ENCODE data around the gene MYOCOS. TPM values are rescaled to one million over a fixed set of nuclear protein-coding genes. Genes with fewer than 3 reads are reported as not detected.
A peak's percentile ranks its signal among the peaks of the same experiment; 100 is the strongest.

The MYOCOS gene
- total RNA-seq = 0.27 and 0.29 TPM in 2 replicates

- DNase-seq (no peak), ATAC-seq (ENCODE audit: low read depth) (no peak)
- TF ChIP-seq CTCF (IDR thresholded peaks at IDR 0.05) = no peak
- no peaks in the 10 kb centered on the region for H3K36me3 Mint-ChIP-seq (ENCODE audit: low read depth)
- CTCF ChIA-PET = no interaction called here
- no peak within 1 kb of the TSS for H3K4me3 Mint-ChIP-seq
- H3K27me3 Mint-ChIP-seq = peaks cover 1% of the 10 kb centered on the region
- intact Hi-C loops (cut with micrococcal nuclease) = no loop called here
- no peaks in the 10 kb centered on the region for H3K9me3 Mint-ChIP-seq
- no peak within 1 kb of the TSS for H3K27ac Mint-ChIP-seq
- POLR2A ChIA-PET = no interaction called here
- no peaks in the 10 kb centered on the region for H3K4me1 Mint-ChIP-seq
These were observed at the start of gene MYOCOS for GRCh38 chr1:171622152-171622462. Gene MYOCOS (plus strand): TSS chr1:171622243. CDS start chr1:171623884, 1,641 bp downstream.

GRCh38 chr1:171576144-171576543, 45.9 kb upstream of the MYOCOS start:
- H3K36me3 Mint-ChIP-seq (ENCODE audit: low read depth) = peaks cover 84% of the 10 kb centered on the region
- ATAC-seq (ENCODE audit: low read depth) = no peak
- no peaks in the 10 kb centered on the region for H3K9me3 Mint-ChIP-seq

GRCh38 chr1:171581226-171581625, 40.8 kb upstream of the MYOCOS start:
- H3K27ac Mint-ChIP-seq = no peak overlapping the region
- no peaks in the 10 kb centered on the region for H3K4me1 Mint-ChIP-seq
- no peak for DNase-seq
- POLR2A ChIA-PET = no interaction called here
- no peak for TF ChIP-seq CTCF (IDR thresholded peaks at IDR 0.05)
- no peaks in the 10 kb centered on the region for H3K27me3 Mint-ChIP-seq
- H3K4me3 Mint-ChIP-seq = no peak overlapping the region
- H3K9me3 Mint-ChIP-seq = no peaks in the 10 kb centered on the region
- H3K36me3 Mint-ChIP-seq (ENCODE audit: low read depth) = peaks cover 84% of the 10 kb centered on the region
- CTCF ChIA-PET = no interaction called here
- intact Hi-C loops (cut with micrococcal nuclease) = loop anchor here (2.0 kb wide), 1 partner anchor 14 kb away; no protein-coding TSS in a partner anchor
- ATAC-seq (ENCODE audit: low read depth) = no peak

More at GRCh38 chr1:171576144-171576543, 45.9 kb upstream of the MYOCOS start:
- intact Hi-C loops (cut with micrococcal nuclease) = no loop called here
- TF ChIP-seq CTCF (IDR thresholded peaks at IDR 0.05) = no peak
- Mint-ChIP-seq H3K4me1 (no peaks in the 10 kb centered on the region), H3K27ac (no peak overlapping the region), H3K4me3 (no peak overlapping the region), H3K27me3 (no peaks in the 10 kb centered on the region)
- no peak for DNase-seq
- CTCF ChIA-PET = interaction anchor here (1.1 kb wide), 1 partner anchor 13 kb away, joined by 3 read pairs; no protein-coding TSS in a partner anchor
- POLR2A ChIA-PET = no interaction called here

GRCh38 chr1:171581766-171582165, 40.3 kb upstream of the MYOCOS start:
- Mint-ChIP-seq H3K27ac (peak overlapping the region; percentile 15), H3K4me3 (no peak overlapping the region), H3K4me1 (no peaks in the 10 kb centered on the region), H3K9me3 (no peaks in the 10 kb centered on the region), H3K36me3 (ENCODE audit: low read depth) (peaks cover 83% of the 10 kb centered on the region), H3K27me3 (no peaks in the 10 kb centered on the region)
- intact Hi-C loops (cut with micrococcal nuclease) = loop anchor here (2.0 kb wide), 1 partner anchor 15 kb away; no protein-coding TSS in a partner anchor
- no peak for DNase-seq
- no peak for ATAC-seq (ENCODE audit: low read depth)
- no peak for TF ChIP-seq CTCF (IDR thresholded peaks at IDR 0.05)
- ChIA-PET CTCF (no interaction called here), POLR2A (no interaction called here)

- Mint-ChIP-seq H3K36me3 (ENCODE audit: low read depth) (peaks cover 84% of the 10 kb centered on the region), H3K4me3 (no peak overlapping the region), H3K27me3 (no peaks in the 10 kb centered on the region), H3K27ac (no peak overlapping the region), H3K9me3 (no peaks in the 10 kb centered on the region), H3K4me1 (no peaks in the 10 kb centered on the region)
- ATAC-seq (ENCODE audit: low read depth) (no peak), DNase-seq (no peak)
- ChIA-PET POLR2A (no interaction called here), CTCF (no interaction called here)
- no peak for TF ChIP-seq CTCF (IDR thresholded peaks at IDR 0.05)
- intact Hi-C loops (cut with micrococcal nuclease) = no loop called here
These were observed 39.5 kb upstream of the MYOCOS start for GRCh38 chr1:171582589-171582988.
